ENCODE data around the gene MMRN2.
"Not testable (repeated sequence)": the region's sequence is repeated elsewhere in the genome, so short reads cannot be mapped to it uniquely, and the experiment has no call there.

Gene MMRN2

GRCh38 chr10:86956848-86957448 is 467 bp downstream of the MMRN2 start:
- DNase-seq = no peak

- no peak for DNase-seq
Measured at GRCh38 chr10:86956195-86956847, 1.1 kb downstream of the MMRN2 start.

- no peak for DNase-seq
Measured at GRCh38 chr10:86955501-86956194, 1.8 kb downstream of the MMRN2 start.

GRCh38 chr10:86954681-86955500 is 2.5 kb downstream of the MMRN2 start:
- DNase-seq = no peak

- no peak for DNase-seq
Measured at GRCh38 chr10:86953747-86954680, 3.4 kb downstream of the MMRN2 start.

- not testable (repeated sequence) for DNase-seq
Measured at GRCh38 chr10:86952697-86953096, 4.7 kb downstream of the MMRN2 start.

- DNase-seq = no peak
Measured at GRCh38 chr10:86952106-86952505, 5.3 kb downstream of the MMRN2 start.

- no peak for DNase-seq
Measured at GRCh38 chr10:86951184-86951761, 6.1 kb downstream of the MMRN2 start.

GRCh38 chr10:86950349-86950748 is 7.1 kb downstream of the MMRN2 start:
- DNase-seq = no peak

- DNase-seq = not testable (repeated sequence)
Measured at GRCh38 chr10:86947806-86948205, 9.6 kb downstream of the MMRN2 start.

- DNase-seq = no peak
Measured at GRCh38 chr10:86946213-86947155, 10.9 kb downstream of the MMRN2 start.

GRCh38 chr10:86945361-86946212 is 11.8 kb downstream of the MMRN2 start:
- no peak for DNase-seq

- no peak for DNase-seq
Measured at GRCh38 chr10:86944907-86945306, 12.5 kb downstream of the MMRN2 start.

- DNase-seq = no peak
Measured at GRCh38 chr10:86944471-86944870, 12.9 kb downstream of the MMRN2 start.

- no peak for DNase-seq
Measured at GRCh38 chr10:86944031-86944419, 13.4 kb downstream of the MMRN2 start.

- no peak for DNase-seq
Measured at GRCh38 chr10:86943316-86944030, 13.9 kb downstream of the MMRN2 start.

GRCh38 chr10:86942441-86943315 is 14.7 kb downstream of the MMRN2 start:
- DNase-seq = no peak

- no peak for DNase-seq
Measured at GRCh38 chr10:86941991-86942421, 15.4 kb downstream of the MMRN2 start.
